ENCODE results near the gene MYF5.
A peak's percentile ranks its signal among the peaks of the same experiment; 100 is the strongest.
"Not testable (repeated sequence)": the region's sequence is repeated elsewhere in the genome, so short reads cannot be mapped to it uniquely, and the experiment has no call there.

The MYF5 gene

GRCh38 chr12:80716696-80717469 lies at the start of gene MYF5:
MYF5 (plus strand) TSS chr12:80716912; CDS start chr12:80717064, 152 bp downstream.
- FAIRE-seq, result no peak

- FAIRE-seq, result no peak
Observed at GRCh38 chr12:80670214-80670613, 46.5 kb upstream of the MYF5 start.

GRCh38 chr12:80676042-80676636 lies 40.6 kb upstream of the MYF5 start:
- FAIRE-seq, result not testable (repeated sequence)

GRCh38 chr12:80676856-80677255 lies 39.9 kb upstream of the MYF5 start:
- no peak for FAIRE-seq

GRCh38 chr12:80677994-80678393 lies 38.7 kb upstream of the MYF5 start:
- no peak for FAIRE-seq

- FAIRE-seq, result no peak
Observed at GRCh38 chr12:80679346-80680131, 37.2 kb upstream of the MYF5 start.

- no peak for FAIRE-seq
Observed at GRCh38 chr12:80681287-80681686, 35.4 kb upstream of the MYF5 start.

- no peak for FAIRE-seq
Observed at GRCh38 chr12:80681786-80682185, 34.9 kb upstream of the MYF5 start.

- FAIRE-seq, result no peak
Observed at GRCh38 chr12:80684077-80684495, 32.6 kb upstream of the MYF5 start.

GRCh38 chr12:80690090-80690489 lies 26.6 kb upstream of the MYF5 start:
- FAIRE-seq, result no peak

GRCh38 chr12:80690513-80690912 lies 26.2 kb upstream of the MYF5 start:
- no peak for FAIRE-seq

GRCh38 chr12:80692114-80692513 lies 24.6 kb upstream of the MYF5 start:
- FAIRE-seq, result no peak

- no peak for FAIRE-seq
Observed at GRCh38 chr12:80697270-80697887, 19.3 kb upstream of the MYF5 start.

GRCh38 chr12:80698256-80698655 lies 18.5 kb upstream of the MYF5 start:
- no peak for FAIRE-seq

- no peak for FAIRE-seq
Observed at GRCh38 chr12:80698847-80699542, 17.7 kb upstream of the MYF5 start.

- FAIRE-seq, result no peak
Observed at GRCh38 chr12:80700327-80700726, 16.4 kb upstream of the MYF5 start.

GRCh38 chr12:80701388-80701787 lies 15.3 kb upstream of the MYF5 start:
- no peak for FAIRE-seq

- FAIRE-seq, result no peak
Observed at GRCh38 chr12:80702889-80703805, 13.6 kb upstream of the MYF5 start.

- peak; percentile 80 for FAIRE-seq
Observed at GRCh38 chr12:80704420-80704819, 12.3 kb upstream of the MYF5 start.

- FAIRE-seq, result no peak
Observed at GRCh38 chr12:80707126-80707829, 9.4 kb upstream of the MYF5 start, which contains the start of gene MYF6. MYF6 (plus strand) TSS chr12:80707634; CDS start chr12:80707720, 86 bp downstream.

GRCh38 chr12:80707830-80708258 lies 8.9 kb upstream of the MYF5 start:
- FAIRE-seq, result no peak

Measured in endometrium (tissue), 2 donors.